ENCODE measurements around the gene GPR45. TPM values are rescaled to one million over a fixed set of nuclear protein-coding genes. Genes with fewer than 3 reads are reported as not detected.
"Not testable (repeated sequence)": the region's sequence is repeated elsewhere in the genome, so short reads cannot be mapped to it uniquely, and the experiment has no call there.

GPR45 gene
- total RNA-seq, 4 donors from 2014 or later, result not detected

DNA sequence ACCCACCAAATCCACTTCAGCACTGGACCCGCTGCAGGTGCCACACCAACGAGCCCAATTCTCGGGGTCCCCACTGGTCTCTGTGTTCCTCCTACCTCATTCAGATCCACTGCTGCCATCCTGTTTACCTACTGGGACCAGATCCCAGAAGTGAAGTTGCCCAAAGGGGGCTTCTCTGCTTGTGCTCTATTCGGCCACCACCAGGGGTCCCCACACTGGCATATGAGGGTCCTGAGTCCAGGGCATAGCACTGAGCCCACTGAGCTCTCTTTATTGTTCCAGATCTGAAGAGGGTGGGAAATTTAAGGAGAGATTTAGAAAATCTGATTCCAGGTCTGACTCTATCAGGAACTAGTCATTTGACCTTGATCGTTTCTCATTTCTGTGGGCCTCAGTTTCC is 2.4 kb downstream of the GPR45 start:
- TF ChIP-seq, protein P1, sequence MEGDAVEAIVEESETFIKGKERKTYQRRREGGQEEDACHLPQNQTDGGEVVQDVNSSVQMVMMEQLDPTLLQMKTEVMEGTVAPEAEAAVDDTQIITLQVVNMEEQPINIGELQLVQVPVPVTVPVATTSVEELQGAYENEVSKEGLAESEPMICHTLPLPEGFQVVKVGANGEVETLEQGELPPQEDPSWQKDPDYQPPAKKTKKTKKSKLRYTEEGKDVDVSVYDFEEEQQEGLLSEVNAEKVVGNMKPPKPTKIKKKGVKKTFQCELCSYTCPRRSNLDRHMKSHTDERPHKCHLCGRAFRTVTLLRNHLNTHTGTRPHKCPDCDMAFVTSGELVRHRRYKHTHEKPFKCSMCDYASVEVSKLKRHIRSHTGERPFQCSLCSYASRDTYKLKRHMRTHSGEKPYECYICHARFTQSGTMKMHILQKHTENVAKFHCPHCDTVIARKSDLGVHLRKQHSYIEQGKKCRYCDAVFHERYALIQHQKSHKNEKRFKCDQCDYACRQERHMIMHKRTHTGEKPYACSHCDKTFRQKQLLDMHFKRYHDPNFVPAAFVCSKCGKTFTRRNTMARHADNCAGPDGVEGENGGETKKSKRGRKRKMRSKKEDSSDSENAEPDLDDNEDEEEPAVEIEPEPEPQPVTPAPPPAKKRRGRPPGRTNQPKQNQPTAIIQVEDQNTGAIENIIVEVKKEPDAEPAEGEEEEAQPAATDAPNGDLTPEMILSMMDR (IDR thresholded peaks at IDR 0.05), result no peak
- DNase-seq (ENCODE audit: low spot score) (no peak), ATAC-seq (ENCODE audit: low FRiP score) (no peak)

DNA sequence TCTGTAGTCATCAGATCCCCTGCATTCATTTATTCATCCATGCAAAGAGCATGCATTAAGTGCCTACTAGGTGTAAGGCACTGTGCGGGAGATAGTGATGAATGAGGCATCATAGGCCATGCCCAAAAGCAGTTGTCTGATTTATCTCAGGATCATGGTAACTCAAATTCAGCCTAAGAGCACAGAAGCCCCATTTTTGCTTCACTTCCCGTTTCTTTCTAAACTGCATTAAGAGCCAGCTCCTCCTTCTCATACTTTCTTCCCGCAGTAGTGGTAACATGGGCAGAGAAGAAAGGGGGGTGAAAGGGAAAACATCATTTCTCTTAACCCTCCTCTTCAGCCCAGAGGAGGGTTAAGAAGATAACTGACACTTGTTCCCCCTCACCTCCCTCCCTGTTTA is 2.9 kb downstream of the GPR45 start:
- TF ChIP-seq, protein P1 (IDR thresholded peaks at IDR 0.05), result no peak
- DNase-seq (ENCODE audit: low spot score) (no peak), ATAC-seq (ENCODE audit: low FRiP score) (no peak)

- TF ChIP-seq, protein P1 (IDR thresholded peaks at IDR 0.05), result no peak
- DNase-seq (ENCODE audit: low spot score) (no peak), ATAC-seq (ENCODE audit: low FRiP score) (no peak)
These were observed 7.0 kb downstream of the GPR45 start for GRCh38 chr2:105248316-105249070.

DNA sequence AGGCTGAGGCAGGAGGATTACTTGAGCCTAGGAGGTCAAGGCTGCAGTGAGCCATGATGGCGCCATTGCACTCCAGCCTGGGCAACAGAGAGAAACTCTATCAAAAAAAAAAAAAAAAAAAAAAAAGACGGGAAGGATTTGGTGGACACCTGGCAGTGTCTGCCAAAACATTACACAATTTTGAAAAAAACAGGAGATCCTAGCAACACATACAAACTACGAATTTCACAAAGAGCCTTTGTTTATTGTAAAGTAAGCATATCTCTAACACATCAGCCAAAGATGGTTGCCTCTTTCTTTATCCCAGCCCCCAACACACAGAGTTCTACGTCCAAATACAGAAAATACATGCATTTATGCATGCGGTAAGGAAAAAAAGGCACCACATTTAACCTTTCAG is 7.6 kb downstream of the GPR45 start:
- no peak for DNase-seq (ENCODE audit: low spot score)
- ATAC-seq (ENCODE audit: low FRiP score), result no peak
- TF ChIP-seq, protein P1 (IDR thresholded peaks at IDR 0.05), result no peak

GRCh38 chr2:105249891-105250290 is 8.3 kb downstream of the GPR45 start:
- no peak for ATAC-seq (ENCODE audit: low FRiP score)
- TF ChIP-seq, protein P1 (IDR thresholded peaks at IDR 0.05), result no peak
- no peak for DNase-seq (ENCODE audit: low spot score)

- not testable (repeated sequence) for DNase-seq (ENCODE audit: low spot score); ATAC-seq (ENCODE audit: low FRiP score)
These were observed 9.6 kb downstream of the GPR45 start for GRCh38 chr2:105251016-105251648.

GRCh38 chr2:105252271-105252670 is 10.7 kb downstream of the GPR45 start:
- DNase-seq (ENCODE audit: low spot score), result no peak
- no peak for ATAC-seq (ENCODE audit: low FRiP score)
- TF ChIP-seq, protein P1 (IDR thresholded peaks at IDR 0.05), result no peak
